Progenitor cell of endocrine pancreas (in vitro differentiated cells): ENCODE data around the gene UPF1. TPM values are rescaled to one million over a fixed set of nuclear protein-coding genes. Genes with fewer than 3 reads are reported as not detected.

Experiments used
- DNase-seq: peaks from one replicate; pipeline ENCODE4 v3.0.0; 2021; ENCODE audit warnings: low spot score; ENCODE audit not compliant: unreplicated experiment
- H3K27ac Mint-ChIP-seq: 2 replicates; pipeline ENCODE4 v1.8.0; 2021; ENCODE audit warnings: mild to moderate bottlenecking, moderate library complexity, mixed read lengths
- H3K27me3 Mint-ChIP-seq: 2 replicates; pipeline ENCODE4 v1.8.0; 2021; ENCODE audit warnings: mixed read lengths
- H3K36me3 Mint-ChIP-seq: 2 replicates; pipeline ENCODE4 v1.8.0; 2022; ENCODE audit warnings: mixed read lengths; ENCODE audit not compliant: insufficient read depth
- H3K4me1 Mint-ChIP-seq: 2 replicates; pipeline ENCODE4 v1.8.0; 2021; ENCODE audit warnings: low read depth, mixed read lengths
- H3K4me3 Mint-ChIP-seq: 2 replicates; pipeline ENCODE4 v1.8.0; 2021; ENCODE audit warnings: low read depth, mild to moderate bottlenecking, moderate library complexity, mixed read lengths
- H3K9me3 Mint-ChIP-seq: 2 replicates; pipeline ENCODE4 v1.8.0; 2021; ENCODE audit warnings: low read depth, mixed read lengths
- total RNA-seq: library from RNA; stranded (reverse); gene quantifications from 2 replicates; pipeline ENCODE4 v1.2.1, GENCODE V29; 2021
- TF ChIP-seq, protein P1 (sequence below): fragments of 200-600 bp; sonication (generic); IDR thresholded peaks from one replicate; pipeline ENCODE4 v1.5.0; 2021; ENCODE audit warnings: antibody characterized with exemption, mild to moderate bottlenecking; ENCODE audit not compliant: unreplicated experiment

UPF1 gene
- total RNA-seq, 1 donor from 2014 or later = 90.9 TPM

DNA sequence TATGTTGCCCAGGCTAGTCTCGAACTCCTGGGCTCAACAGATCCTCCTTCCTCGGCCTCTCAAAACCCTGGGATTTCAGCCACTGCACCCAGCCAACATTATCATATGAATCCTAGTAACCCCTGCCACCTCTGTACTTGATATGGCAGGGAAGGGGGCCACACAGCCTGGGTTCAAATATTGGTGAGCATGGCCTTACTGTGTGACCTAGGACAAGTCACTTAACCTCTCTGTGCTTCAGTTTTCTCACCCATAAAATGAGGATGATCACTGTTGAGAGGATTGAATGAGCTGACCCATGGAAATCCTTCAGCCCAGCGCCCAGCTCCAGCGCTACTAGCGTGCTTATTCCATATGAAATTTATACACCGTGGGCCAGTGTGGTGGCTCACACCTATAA, 37.1 kb upstream of the UPF1 start:
- H3K4me3 Mint-ChIP-seq = no peak overlapping the region
- no peaks in the 10 kb centered on the region for H3K9me3 Mint-ChIP-seq
- TF ChIP-seq, protein P1, sequence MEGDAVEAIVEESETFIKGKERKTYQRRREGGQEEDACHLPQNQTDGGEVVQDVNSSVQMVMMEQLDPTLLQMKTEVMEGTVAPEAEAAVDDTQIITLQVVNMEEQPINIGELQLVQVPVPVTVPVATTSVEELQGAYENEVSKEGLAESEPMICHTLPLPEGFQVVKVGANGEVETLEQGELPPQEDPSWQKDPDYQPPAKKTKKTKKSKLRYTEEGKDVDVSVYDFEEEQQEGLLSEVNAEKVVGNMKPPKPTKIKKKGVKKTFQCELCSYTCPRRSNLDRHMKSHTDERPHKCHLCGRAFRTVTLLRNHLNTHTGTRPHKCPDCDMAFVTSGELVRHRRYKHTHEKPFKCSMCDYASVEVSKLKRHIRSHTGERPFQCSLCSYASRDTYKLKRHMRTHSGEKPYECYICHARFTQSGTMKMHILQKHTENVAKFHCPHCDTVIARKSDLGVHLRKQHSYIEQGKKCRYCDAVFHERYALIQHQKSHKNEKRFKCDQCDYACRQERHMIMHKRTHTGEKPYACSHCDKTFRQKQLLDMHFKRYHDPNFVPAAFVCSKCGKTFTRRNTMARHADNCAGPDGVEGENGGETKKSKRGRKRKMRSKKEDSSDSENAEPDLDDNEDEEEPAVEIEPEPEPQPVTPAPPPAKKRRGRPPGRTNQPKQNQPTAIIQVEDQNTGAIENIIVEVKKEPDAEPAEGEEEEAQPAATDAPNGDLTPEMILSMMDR = no peak
- no peak for DNase-seq
- H3K27me3 Mint-ChIP-seq = peaks cover 42% of the 10 kb centered on the region
- no peak overlapping the region for H3K27ac Mint-ChIP-seq
- peaks cover 11% of the 10 kb centered on the region for H3K4me1 Mint-ChIP-seq
- no peaks in the 10 kb centered on the region for H3K36me3 Mint-ChIP-seq

DNA sequence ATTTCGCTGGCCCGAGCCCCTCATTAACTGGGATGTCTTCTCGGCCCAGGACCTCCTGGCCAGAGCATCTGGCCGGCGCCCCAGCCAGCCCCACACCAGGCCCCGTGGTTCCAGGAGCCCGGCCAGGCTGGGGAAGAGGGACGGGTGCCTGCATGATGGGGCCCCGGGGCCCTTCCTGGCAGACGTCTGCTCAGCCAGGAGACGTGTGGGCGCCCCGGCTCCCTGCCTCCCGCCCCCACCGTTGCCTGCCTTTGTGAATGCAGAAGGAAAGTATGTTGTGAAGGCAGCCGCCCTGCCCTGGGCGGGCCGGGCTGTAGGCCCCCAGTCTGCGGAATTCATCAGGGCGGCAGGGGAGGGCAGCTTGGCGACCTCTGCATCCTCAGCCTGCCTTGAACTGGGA, 36.2 kb upstream of the UPF1 start:
- Mint-ChIP-seq H3K9me3 (no peaks in the 10 kb centered on the region), H3K27ac (no peak overlapping the region), H3K4me3 (no peak overlapping the region), H3K27me3 (peaks cover 35% of the 10 kb centered on the region), H3K4me1 (peaks cover 7% of the 10 kb centered on the region), H3K36me3 (no peaks in the 10 kb centered on the region)
- TF ChIP-seq, protein P1 = no peak
- DNase-seq = no peak

DNA sequence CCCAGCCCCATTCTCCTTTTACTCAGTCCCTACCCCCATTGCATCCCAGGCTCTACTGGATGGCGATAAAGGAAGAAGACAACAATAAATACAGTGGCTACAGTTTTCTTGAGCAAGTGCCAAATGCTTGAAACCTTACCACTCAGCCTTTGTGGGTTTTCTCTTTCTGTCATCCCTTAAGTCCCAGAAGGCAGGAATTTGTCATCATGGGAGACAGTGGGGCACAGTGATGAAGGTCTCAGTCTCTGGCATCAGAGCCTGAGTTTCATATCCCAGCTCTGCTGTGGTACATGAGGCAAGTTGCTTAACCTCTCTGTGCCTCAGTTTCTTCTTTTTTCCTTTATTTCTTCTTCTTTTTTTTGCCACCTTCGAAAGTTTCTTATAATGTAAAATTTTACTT, 35.5 kb upstream of the UPF1 start:
- no peak for DNase-seq
- H3K4me3 Mint-ChIP-seq = no peak overlapping the region

DNA sequence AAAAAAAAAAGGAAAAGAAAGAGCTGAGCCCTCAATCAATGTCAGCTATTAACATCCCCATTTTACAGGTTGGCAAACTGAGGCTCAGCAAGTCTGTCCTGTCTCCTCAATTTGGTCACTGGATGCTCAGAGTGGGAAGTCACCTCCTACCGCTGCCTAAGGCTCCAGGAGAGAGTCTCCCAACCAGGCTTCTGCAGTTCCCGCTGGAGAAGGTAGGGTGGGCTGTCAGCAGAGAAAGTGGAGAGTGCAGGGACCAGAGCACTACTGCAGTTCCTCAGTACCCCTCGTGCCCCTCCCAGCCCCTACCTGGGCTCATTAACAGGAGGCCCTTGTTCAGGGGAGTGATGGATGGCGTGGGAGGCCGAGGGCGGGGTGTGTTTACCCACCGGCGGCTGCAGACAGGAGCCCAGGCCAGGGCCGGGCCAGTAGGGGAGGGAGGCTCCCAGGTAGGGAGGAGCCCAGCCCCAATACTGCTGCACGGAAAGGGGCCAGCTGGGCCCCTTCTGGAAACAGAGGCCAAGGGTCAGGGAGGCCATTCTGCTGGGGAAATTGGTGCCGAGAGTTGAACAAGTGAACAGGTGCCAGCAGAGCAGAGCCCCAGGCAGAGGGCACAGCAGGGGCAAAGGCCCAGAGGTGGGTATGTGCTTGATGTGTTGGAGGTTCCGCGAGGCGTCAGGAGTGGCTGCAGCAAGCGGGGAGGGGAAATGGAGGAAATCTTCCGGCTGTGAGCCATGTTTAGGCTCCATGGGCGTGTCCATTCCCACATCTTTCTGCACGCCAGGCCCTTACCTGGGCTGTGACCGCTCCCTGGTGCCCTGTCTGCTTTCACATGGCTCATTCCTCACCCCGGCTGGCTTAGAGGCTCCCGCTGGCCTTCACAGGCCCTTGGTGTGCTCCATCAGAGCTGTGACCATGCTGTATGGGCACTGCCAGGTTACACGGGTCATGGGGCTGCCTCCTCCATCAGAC, 33.1 kb upstream of the UPF1 start:
- peak; percentile 75 for DNase-seq
- Mint-ChIP-seq H3K4me1 (peaks cover 7% of the 10 kb centered on the region), H3K9me3 (no peaks in the 10 kb centered on the region), H3K27ac (peak overlapping the region; percentile 69), H3K36me3 (no peaks in the 10 kb centered on the region), H3K27me3 (peaks cover 7% of the 10 kb centered on the region), H3K4me3 (no peak overlapping the region)
- TF ChIP-seq, protein P1 = peak; percentile 54

More for the DNA sequence above, 35.5 kb upstream of the UPF1 start:
- Mint-ChIP-seq H3K36me3 (no peaks in the 10 kb centered on the region), H3K27me3 (peaks cover 29% of the 10 kb centered on the region), H3K9me3 (no peaks in the 10 kb centered on the region), H3K27ac (no peak overlapping the region), H3K4me1 (peaks cover 7% of the 10 kb centered on the region)
- TF ChIP-seq, protein P1 = no peak

DNA sequence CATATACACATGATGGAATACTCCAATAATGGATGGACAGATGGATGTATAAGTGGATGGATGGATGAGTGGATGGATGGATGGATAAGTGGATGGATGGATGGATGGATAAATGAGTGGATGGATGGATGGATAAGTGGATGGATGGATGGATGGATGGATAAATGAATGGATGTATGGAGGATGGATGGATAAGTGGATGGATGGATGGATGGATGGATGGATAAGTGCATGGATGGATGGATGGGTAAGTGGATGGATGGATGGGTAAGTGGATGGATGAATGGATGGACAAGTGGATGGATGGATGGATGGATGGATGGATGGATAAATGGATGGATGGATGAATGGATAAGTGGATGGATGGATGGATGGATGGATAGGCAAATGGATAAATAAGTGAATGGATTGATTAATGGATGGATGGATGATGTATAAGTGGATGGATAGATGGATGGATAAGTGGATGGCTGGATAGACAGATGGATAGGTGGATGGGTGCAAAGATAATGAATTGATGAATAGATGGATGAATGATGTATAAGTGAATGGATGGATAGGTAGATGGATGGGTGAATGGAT, 32.3 kb upstream of the UPF1 start:
- TF ChIP-seq, protein P1 = no peak
- Mint-ChIP-seq H3K36me3 (no peaks in the 10 kb centered on the region), H3K27me3 (peaks cover 2% of the 10 kb centered on the region), H3K27ac (no peak overlapping the region), H3K4me1 (peaks cover 7% of the 10 kb centered on the region), H3K4me3 (no peak overlapping the region), H3K9me3 (no peaks in the 10 kb centered on the region)
- no peak for DNase-seq
